Natural killer cell (primary cell): ENCODE data around the gene ZNF33B. TPM values are rescaled to one million over a fixed set of nuclear protein-coding genes. Genes with fewer than 3 reads are reported as not detected.
A peak's percentile ranks its signal among the peaks of the same experiment; 100 is the strongest.

Experiments used
- ATAC-seq, 3 donors: fragments of 150-1000 bp in 2 of 3; fragments of 200-7000 bp in 1 of 3; cut with Tn5 transposase; 1 replicate in 1 of 3; 2 replicates in 2 of 3; pipeline ENCODE4 v1.10.0; 2021; ENCODE audit warnings: mild to moderate bottlenecking in 2 of 3, moderate library complexity in 2 of 3
- DNase-seq, 2 donors: peaks; one replicate each; pipeline versions ENCODE4 v3.0.0 to v3.0.0-alpha.2; 2013 to 2021; ENCODE audit warnings: mixed read lengths in 1 of 2
- H3K27ac ChIP-seq: one replicate; pipeline ENCODE4 v1.5.1; 2013; ENCODE audit warnings: mild to moderate bottlenecking, low read length
- H3K27me3 ChIP-seq: one replicate; pipeline ENCODE4 v1.6.1; 2013; ENCODE audit warnings: low read length; ENCODE audit not compliant: control insufficient read depth, insufficient read depth
- H3K36me3 ChIP-seq: one replicate; pipeline ENCODE4 v1.6.1; 2013; ENCODE audit warnings: low read length; ENCODE audit not compliant: control insufficient read depth, insufficient read depth
- H3K4me1 ChIP-seq: one replicate; pipeline ENCODE4 v1.6.1; 2013; ENCODE audit warnings: low read length; ENCODE audit not compliant: control insufficient read depth, insufficient read depth
- H3K4me3 ChIP-seq: one replicate; pipeline ENCODE4 v1.5.1; 2013; ENCODE audit warnings: low read length
- H3K9me3 ChIP-seq: one replicate; pipeline ENCODE4 v1.6.1; 2013; ENCODE audit warnings: low read length; ENCODE audit not compliant: control insufficient read depth, insufficient read depth
- H3K27ac Mint-ChIP-seq, 2 donors: one replicate each; pipeline ENCODE4 v1.8.0; 2022; ENCODE audit warnings: mild to moderate bottlenecking in 2 of 2, mixed read lengths in 2 of 2, moderate library complexity in 1 of 2
- H3K27me3 Mint-ChIP-seq, 2 donors: one replicate each; pipeline ENCODE4 v1.8.0; 2022; ENCODE audit warnings: low read depth in 2 of 2, mixed read lengths in 2 of 2
- H3K36me3 Mint-ChIP-seq: one replicate; pipeline ENCODE4 v1.8.0; 2022; ENCODE audit warnings: mixed read lengths
- H3K4me1 Mint-ChIP-seq, 2 donors: one replicate each; pipeline ENCODE4 v1.8.0; 2022; ENCODE audit warnings: mixed read lengths in 2 of 2
- H3K4me3 Mint-ChIP-seq: one replicate; pipeline ENCODE4 v1.8.0; 2022; ENCODE audit warnings: mild to moderate bottlenecking, moderate library complexity, mixed read lengths
- H3K9me3 Mint-ChIP-seq, 2 donors: one replicate each; pipeline ENCODE4 v1.8.0; 2022; ENCODE audit warnings: mixed read lengths in 2 of 2
- CTCF ChIP-seq: fragments of 200-600 bp; IDR thresholded peaks from one replicate; pipeline ENCODE4 v1.8.0; 2022; ENCODE audit warnings: antibody characterized with exemption
- WGBS: methylation state at CpG from one replicate; pipeline ENCODE4 v1.1.7; 2013; ENCODE audit warnings: missing lambda C conversion rate; ENCODE audit not compliant: insufficient coverage; 5-methylcytosine and 5-hydroxymethylcytosine counted together
- intact Hi-C: fragments of 100-400 bp; cut with micrococcal nuclease; formaldehyde crosslinking; loops from one replicate; pipeline ENCODE4 v1.14.2; 2022
- total RNA-seq, 4 donors: library from RNA; stranded (reverse); fragments of 120-200 nt in 1 of 4; gene quantifications; one replicate each; pipeline versions ENCODE4 v1.2.3 to v1.2.4, GENCODE V29; 2013 to 2022

The ZNF33B gene
- total RNA-seq, 3 donors from 2014 or later (not counting 1 experiment from before 2014, with no cell fraction given), result 14.8 to 25.6 (median 17.8) TPM

GRCh38 chr10:42645103-42645502 lies 6.7 kb upstream of the ZNF33B start:
- H3K27me3 Mint-ChIP-seq, result peaks cover 0 to 11% of the 10 kb centered on the region in 2 donors
- no peak overlapping the region for H3K27ac ChIP-seq
- DNase-seq (no peak), ATAC-seq (no peak)
- no peaks in the 10 kb centered on the region for H3K9me3 ChIP-seq
- peaks cover 0 to 1% of the 10 kb centered on the region in 2 donors for H3K4me1 Mint-ChIP-seq
- H3K9me3 Mint-ChIP-seq, result no peaks in the 10 kb centered on the region
- H3K27me3 ChIP-seq, result no peaks in the 10 kb centered on the region
- intact Hi-C loops, result no loop called here
- 62% methylated on average over 4 of the region's 4 CpGs for WGBS
- no peaks in the 10 kb centered on the region for H3K36me3 Mint-ChIP-seq
- no peak overlapping the region for H3K27ac Mint-ChIP-seq
- no peak for TF ChIP-seq CTCF
- H3K36me3 ChIP-seq, result no peaks in the 10 kb centered on the region
- H3K4me3 Mint-ChIP-seq, result no peak overlapping the region
- H3K4me3 ChIP-seq, result no peak overlapping the region
- no peaks in the 10 kb centered on the region for H3K4me1 ChIP-seq

- Histone ChIP-seq H3K27me3 (no peaks in the 10 kb centered on the region), H3K4me3 (no peak overlapping the region), H3K36me3 (no peaks in the 10 kb centered on the region), H3K9me3 (no peaks in the 10 kb centered on the region), H3K4me1 (peaks cover 7% of the 10 kb centered on the region), H3K27ac (no peak overlapping the region)
- no peak for TF ChIP-seq CTCF
- H3K36me3 Mint-ChIP-seq, result no peaks in the 10 kb centered on the region
- H3K27ac Mint-ChIP-seq, result no peak overlapping the region
- 96% methylated on average over 8 of the region's 8 CpGs for WGBS
- no peaks in the 10 kb centered on the region for H3K9me3 Mint-ChIP-seq
- ATAC-seq (no peak), DNase-seq (no peak)
- intact Hi-C loops, result no loop called here
- H3K4me1 Mint-ChIP-seq, result peaks cover 12 to 29% of the 10 kb centered on the region in 2 donors
- H3K27me3 Mint-ChIP-seq, result peaks cover 0 to 6% of the 10 kb centered on the region in 2 donors
- H3K4me3 Mint-ChIP-seq, result no peak overlapping the region
Observed at GRCh38 chr10:42640610-42641229, 2.4 kb upstream of the ZNF33B start.

- Histone ChIP-seq H3K36me3 (no peaks in the 10 kb centered on the region), H3K27ac (peak overlapping the region; percentile 92), H3K9me3 (no peaks in the 10 kb centered on the region), H3K4me1 (peaks cover 7% of the 10 kb centered on the region), H3K4me3 (peak overlapping the region; percentile 84), H3K27me3 (no peaks in the 10 kb centered on the region)
- peak overlapping the region; percentile 95 for H3K4me3 Mint-ChIP-seq
- WGBS, result 0% methylated on average over 3 of the region's 6 CpGs
- H3K27ac Mint-ChIP-seq, result peak overlapping the region; percentile 88 to 95
- no peak for TF ChIP-seq CTCF
- no peak for DNase-seq
- H3K9me3 Mint-ChIP-seq, result no peaks in the 10 kb centered on the region
- no peaks in the 10 kb centered on the region for H3K36me3 Mint-ChIP-seq
- peaks cover 0 to 2% of the 10 kb centered on the region in 2 donors for H3K27me3 Mint-ChIP-seq
- ATAC-seq, result peak in 1 of 3 donors; percentile 55
- intact Hi-C loops, result loop anchor here (1.0 kb wide), 1 partner anchor 87 kb away; no protein-coding TSS in a partner anchor
- H3K4me1 Mint-ChIP-seq, result peaks cover 25 to 29% of the 10 kb centered on the region in 2 donors
Observed at GRCh38 chr10:42638821-42639270, 476 bp upstream of the ZNF33B start.
